Measurements from ENCODE around the gene PRPF6. TPM values are rescaled to one million over a fixed set of nuclear protein-coding genes. Genes with fewer than 3 reads are reported as not detected.

PRPF6 gene
- polyA plus RNA-seq, 6 donors from 2014 or later = 46.4 to 83.8 (median 66.9) TPM

DNA sequence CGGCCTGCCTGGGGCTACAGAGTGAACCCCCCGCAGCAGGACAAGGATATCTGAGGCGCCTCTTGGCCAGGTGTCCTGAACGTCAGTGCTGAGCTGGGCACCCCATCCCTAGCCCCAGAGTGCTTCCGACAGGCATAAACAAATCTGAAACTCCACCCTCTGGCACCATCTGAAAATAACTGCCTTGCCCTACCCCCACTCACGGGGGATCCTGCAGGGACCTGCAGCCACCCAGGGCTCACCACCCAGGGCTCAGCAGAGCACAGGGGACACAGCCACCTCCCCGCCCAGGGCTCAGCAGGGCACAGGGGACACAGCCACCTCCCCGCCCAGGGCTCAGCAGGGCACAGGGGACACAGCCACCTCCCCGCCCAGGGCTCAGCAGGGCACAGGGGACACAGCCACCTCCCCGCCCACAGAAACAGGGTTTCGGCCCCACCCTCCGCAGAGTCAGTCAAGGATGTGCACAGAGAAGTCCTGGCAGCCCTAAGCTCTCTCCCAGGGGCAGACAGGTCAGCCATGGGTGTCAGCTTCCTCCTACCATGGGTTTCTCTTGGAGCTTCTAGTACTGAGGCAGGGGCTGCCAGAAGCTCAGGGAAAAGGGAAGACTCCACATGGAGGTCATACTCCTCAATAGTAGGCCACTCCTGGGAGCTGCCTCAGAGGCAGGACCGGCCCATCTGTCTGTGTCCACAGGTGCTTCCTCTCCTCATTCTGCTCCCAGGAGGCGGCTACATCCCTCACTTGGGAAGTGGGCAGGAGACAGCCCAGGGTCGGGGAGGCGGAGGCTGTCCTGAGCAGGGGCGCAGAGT is 29.3 kb upstream of the PRPF6 start:
- Mint-ChIP-seq H3K4me1 (peaks cover 44 to 66% (median 60%) of the 10 kb centered on the region in 3 donors), H3K27me3 (no peaks in the 10 kb centered on the region), H3K27ac (peak overlapping the region in 1 of 6 donors; percentile 78), H3K9me3 (no peaks in the 10 kb centered on the region), H3K36me3 (no peaks in the 10 kb centered on the region), H3K4me3 (peak overlapping the region in 4 of 8 donors; percentile 7 to 74 (median 42))
- DNase-seq = no peak
- ATAC-seq (ENCODE audit: low read depth in 2 of 2) = no peak

DNA sequence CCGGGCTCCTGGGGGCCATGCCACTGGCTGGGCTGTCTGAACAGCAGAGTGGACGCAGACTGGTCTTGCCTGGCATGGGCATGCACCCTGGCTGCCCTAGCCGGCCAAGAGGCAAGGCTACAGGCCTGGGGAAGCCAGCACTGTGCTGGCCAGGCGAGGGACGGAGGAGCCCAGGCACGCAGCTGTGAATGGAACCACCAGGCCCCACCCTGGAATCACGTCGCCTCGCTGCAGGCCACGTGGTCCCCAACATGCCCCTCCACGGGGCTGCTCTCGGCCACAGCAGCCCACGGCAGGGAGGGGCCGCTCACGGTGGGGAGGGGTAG is 28.8 kb upstream of the PRPF6 start:
- no peaks in the 10 kb centered on the region for H3K36me3 Mint-ChIP-seq
- DNase-seq (no peak), ATAC-seq (ENCODE audit: low read depth in 2 of 2) (no peak)
- peaks cover 42 to 61% (median 58%) of the 10 kb centered on the region in 3 donors for H3K4me1 Mint-ChIP-seq
- H3K9me3 Mint-ChIP-seq = no peaks in the 10 kb centered on the region
- H3K27me3 Mint-ChIP-seq = no peaks in the 10 kb centered on the region
- H3K27ac Mint-ChIP-seq = peak overlapping the region in 1 of 6 donors; percentile 80
- peak overlapping the region in 1 of 8 donors; percentile 7 for H3K4me3 Mint-ChIP-seq

DNA sequence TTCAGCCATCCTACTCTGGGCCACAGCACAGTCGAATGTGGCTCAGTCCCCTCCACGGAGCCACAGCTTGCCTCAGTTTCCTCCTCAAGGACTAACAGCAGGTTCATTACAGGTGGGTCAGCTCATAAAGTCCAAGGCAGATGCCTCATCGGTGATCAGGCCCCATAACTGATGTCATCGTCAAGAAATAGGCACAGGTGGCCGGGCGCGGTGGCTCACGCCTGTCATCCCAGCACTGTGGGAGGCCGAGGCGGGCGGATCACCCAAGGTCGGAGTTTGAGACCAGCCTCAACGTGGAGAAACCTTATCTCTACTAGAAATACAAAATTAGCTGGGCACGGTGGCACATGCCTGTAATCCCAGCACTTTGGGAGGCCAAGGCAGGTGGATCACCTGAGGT is 28.2 kb upstream of the PRPF6 start:
- Mint-ChIP-seq H3K27ac (peak overlapping the region in 3 of 6 donors; percentile 24 to 80 (median 79)), H3K36me3 (no peaks in the 10 kb centered on the region), H3K4me3 (peak overlapping the region in 6 of 8 donors; percentile 32 to 85 (median 52)), H3K9me3 (no peaks in the 10 kb centered on the region), H3K27me3 (no peaks in the 10 kb centered on the region), H3K4me1 (peaks cover 38 to 57% (median 56%) of the 10 kb centered on the region in 3 donors)
- ATAC-seq (ENCODE audit: low read depth in 2 of 2) (no peak), DNase-seq (no peak)

DNA sequence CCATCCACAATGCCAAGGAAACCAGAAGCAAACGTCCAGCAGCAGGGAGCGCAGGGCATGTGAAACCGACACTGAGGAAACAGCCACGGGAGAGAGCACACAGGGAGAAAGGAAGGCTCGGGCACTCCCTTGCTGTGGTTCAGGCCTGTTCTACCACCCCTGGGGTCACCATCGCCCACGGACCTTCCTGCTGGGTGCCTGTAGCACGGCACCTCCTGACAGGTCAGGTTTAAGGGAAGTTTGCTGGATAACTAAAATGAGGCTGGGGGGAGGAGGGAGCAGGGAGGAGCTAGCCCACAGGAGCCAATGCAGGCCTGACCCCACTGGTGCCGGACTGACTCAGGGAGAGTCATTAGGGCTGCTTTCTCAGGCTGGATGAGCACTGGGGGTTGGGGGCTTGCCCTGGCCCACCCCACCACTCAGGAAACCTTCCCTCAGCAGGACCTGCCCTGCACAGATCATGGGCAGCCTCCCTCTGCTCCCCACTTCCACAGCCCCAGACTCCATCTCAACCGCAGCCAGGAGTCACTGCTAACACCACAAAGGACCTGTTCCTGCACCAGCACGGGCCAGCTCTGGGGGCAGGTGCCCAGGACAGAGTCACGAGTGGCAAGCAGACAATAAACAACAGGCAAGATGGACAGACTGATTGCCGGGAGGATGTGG is 27.0 kb upstream of the PRPF6 start:
- Mint-ChIP-seq H3K4me1 (peaks cover 27 to 49% (median 47%) of the 10 kb centered on the region in 3 donors), H3K9me3 (no peaks in the 10 kb centered on the region), H3K27ac (peak overlapping the region in 4 of 6 donors; percentile 72 to 93 (median 79)), H3K4me3 (peak overlapping the region; percentile 49 to 88 (median 78)), H3K36me3 (no peaks in the 10 kb centered on the region), H3K27me3 (no peaks in the 10 kb centered on the region)
- DNase-seq (no peak), ATAC-seq (ENCODE audit: low read depth in 2 of 2) (no peak)

DNA sequence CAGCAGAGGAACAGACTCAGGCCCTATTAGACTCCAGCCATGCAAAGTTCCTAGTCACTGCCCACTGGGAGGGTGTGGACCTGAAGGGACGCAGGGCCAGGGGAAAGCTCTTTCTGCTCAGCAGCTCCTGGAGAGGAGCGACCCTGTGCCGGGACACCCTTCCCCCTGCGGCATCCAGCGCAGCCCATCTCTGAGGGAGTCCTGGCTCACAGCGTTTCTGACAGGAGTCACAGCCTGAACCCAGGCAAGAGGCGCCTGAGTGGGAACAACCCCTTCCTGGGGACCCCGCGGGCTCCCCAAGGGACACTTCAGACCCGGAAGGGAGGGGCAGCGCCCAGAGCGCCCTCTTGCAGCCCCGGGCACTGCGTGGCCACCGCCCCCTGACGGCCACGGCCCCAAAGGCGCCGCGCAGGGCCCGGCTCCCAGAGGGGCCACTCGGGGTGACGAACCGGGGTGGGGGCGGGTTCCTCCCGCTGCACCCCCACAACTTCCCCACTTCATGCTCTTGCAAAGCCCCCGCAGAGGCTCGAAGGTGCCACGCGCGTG is 25.6 kb upstream of the PRPF6 start:
- H3K4me3 Mint-ChIP-seq = peak overlapping the region; percentile 78 to 93 (median 86)
- H3K36me3 Mint-ChIP-seq = no peaks in the 10 kb centered on the region
- peak overlapping the region in 4 of 6 donors; percentile 28 to 82 (median 71) for H3K27ac Mint-ChIP-seq
- H3K27me3 Mint-ChIP-seq = no peaks in the 10 kb centered on the region
- ATAC-seq (ENCODE audit: low read depth in 2 of 2) = peak; percentile 7 to 8
- peak; percentile 36 for DNase-seq
- peaks cover 23 to 39% (median 32%) of the 10 kb centered on the region in 3 donors for H3K4me1 Mint-ChIP-seq
- no peaks in the 10 kb centered on the region for H3K9me3 Mint-ChIP-seq

DNA sequence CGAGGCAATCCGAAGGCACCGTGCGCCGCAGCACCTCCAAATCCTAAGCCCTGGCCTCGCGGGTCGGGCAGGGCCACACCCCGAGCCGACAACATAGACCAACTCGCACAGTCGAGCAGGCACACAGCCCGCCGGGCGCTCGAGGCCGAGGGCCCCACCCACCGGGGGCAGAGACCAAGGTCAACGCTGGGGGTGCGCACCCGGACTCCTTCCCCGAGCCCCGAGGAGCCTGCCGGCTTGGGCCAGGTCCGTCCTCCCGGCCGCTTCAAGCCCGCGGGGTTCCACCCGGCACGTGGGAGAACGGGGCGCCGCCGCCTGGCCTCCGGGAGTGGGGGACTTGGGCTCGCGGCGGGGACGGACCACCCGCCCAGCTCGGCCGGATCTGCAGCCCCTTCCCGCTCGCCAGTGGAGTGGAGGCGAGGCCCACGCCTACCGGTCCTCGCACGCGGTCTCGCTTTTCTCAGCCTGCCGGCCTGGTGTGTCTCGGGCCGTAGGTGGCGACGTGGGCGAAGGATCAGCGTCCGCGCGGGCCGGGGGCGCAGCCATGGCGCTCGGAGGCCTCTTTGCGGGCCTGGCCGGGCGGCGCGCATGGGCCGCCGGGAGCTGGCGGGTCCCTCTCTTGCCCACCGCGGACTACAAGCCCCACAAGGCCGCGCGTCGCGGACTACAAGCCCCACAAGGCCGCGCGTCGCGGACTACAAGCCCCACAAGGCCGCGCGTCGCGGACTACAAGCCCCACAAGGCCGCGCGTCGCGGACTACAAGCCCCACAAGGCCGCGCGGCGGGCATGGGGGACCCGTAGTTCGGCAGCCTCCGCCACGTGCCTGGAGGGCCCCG is 24.9 kb upstream of the PRPF6 start, which contains the start of gene UCKL1:
TSS of gene UCKL1 (minus strand) at position 590 of the 837 bp plus-strand sequence. CDS start at position 546, 44 bp downstream.
- DNase-seq (peak; percentile 91), ATAC-seq (ENCODE audit: low read depth in 2 of 2) (peak; percentile 85)
- H3K4me3 Mint-ChIP-seq = peak within 1 kb of the TSS; percentile 78 to 93 (median 88)
- peaks cover 23 to 39% (median 30%) of the 10 kb centered on the region in 3 donors for H3K4me1 Mint-ChIP-seq
- no peaks in the 10 kb centered on the region for H3K9me3 Mint-ChIP-seq
- H3K27ac Mint-ChIP-seq = peak within 1 kb of the TSS in 5 of 6 donors; percentile 14 to 84 (median 72)
- H3K27me3 Mint-ChIP-seq = no peaks in the 10 kb centered on the region
- H3K36me3 Mint-ChIP-seq = no peaks in the 10 kb centered on the region

DNA sequence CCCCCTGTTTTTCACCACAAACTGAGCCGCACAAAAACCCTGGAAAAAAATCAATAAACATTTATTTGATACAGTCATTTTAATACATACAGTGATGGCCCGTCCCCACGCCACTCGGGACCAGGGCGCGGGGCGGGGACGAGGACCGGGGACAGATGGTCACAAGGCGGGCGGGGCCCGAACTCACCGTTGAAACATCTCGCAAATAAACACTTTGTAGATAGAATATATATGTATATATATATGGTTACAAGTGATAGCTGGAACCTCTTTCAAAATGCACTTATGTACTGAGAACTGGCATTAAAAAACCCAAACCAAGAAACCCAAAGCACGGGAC is 24.3 kb upstream of the PRPF6 start:
- H3K4me3 Mint-ChIP-seq = peak overlapping the region; percentile 78 to 93 (median 88)
- H3K27me3 Mint-ChIP-seq = no peaks in the 10 kb centered on the region
- H3K36me3 Mint-ChIP-seq = no peaks in the 10 kb centered on the region
- ATAC-seq (ENCODE audit: low read depth in 2 of 2) = peak; percentile 2 to 8
- no peak for DNase-seq
- peaks cover 23 to 37% (median 30%) of the 10 kb centered on the region in 3 donors for H3K4me1 Mint-ChIP-seq
- no peaks in the 10 kb centered on the region for H3K9me3 Mint-ChIP-seq
- H3K27ac Mint-ChIP-seq = peak overlapping the region in 4 of 6 donors; percentile 14 to 80 (median 68)

DNA sequence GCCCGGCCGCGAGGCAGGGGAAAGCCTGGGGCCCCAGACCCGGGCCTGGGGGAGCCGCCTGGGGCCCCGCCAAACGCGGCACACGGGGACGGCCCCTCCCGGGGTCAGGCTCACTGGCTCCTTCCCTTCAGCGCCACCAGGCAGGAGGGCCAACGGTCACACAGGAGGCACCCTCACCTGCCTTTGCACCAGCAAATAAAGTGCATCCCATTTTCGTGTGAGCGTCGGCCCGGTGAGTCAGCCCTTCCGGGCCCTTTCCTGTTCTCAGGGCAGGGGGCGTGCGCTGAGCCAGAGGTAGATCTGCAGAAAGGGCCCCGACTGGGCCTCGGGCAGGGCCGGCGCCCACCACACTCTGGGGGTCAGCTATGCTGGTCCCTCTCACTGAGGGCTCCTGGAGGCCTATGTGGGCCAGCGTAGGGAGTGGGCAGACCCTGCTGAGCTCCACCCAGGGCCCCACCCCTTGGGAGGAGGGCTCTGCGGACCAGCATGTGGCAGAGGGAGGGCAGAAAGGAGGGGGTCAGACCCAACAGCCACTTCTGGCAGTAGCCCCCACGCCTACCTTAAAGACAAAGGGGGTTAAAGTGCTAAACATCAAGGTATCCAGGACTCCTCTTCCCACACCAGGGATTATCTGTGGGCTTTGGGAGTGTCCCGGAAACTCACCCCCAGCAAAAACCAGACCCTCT is 23.8 kb upstream of the PRPF6 start:
- Mint-ChIP-seq H3K27ac (peak overlapping the region in 2 of 6 donors; percentile 65 to 72), H3K36me3 (no peaks in the 10 kb centered on the region), H3K4me3 (peak overlapping the region; percentile 56 to 92 (median 82)), H3K9me3 (no peaks in the 10 kb centered on the region), H3K27me3 (no peaks in the 10 kb centered on the region), H3K4me1 (peaks cover 23 to 33% (median 26%) of the 10 kb centered on the region in 3 donors)
- peak; percentile 4 to 9 for ATAC-seq (ENCODE audit: low read depth in 2 of 2)
- peak; percentile 29 for DNase-seq

DNA sequence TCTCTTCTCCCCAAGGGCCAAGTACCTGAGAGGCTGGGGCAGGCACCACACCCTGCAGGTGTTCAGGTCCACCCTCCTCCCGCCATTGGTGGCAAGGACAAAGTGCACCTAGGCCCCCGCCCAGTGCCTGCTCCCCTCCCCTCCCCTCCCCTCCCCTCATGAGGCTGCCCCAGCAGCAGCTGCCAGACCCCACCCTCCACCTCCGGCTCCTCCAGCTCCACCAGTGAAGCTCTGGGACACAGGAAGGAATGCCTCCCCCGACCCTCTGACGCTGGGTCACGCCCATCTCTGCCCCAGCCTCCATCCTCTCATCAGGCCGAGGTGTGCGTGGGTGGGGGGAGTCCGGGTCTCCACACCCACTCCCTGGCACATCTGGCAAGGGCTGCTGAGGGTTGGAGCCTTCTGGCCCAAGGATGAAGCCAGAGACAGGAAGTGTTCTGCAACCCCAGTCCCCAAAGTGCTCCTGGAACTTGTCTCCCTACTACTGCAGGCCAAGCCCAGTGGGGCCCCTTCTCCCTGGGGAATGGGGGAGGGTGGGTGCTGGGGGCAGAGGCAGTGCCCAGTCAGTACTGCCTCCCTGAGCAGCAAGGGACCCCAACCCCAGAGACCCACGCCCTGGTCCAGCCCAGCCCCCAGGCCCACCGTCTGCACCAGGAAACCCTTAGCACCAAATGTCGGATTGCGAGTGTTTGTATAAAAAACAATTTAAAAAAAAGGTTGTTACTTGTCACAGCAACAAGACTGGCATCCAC is 23.1 kb upstream of the PRPF6 start:
- DNase-seq (no peak), ATAC-seq (ENCODE audit: low read depth in 2 of 2) (no peak)
- H3K4me1 Mint-ChIP-seq = peaks cover 20 to 28% (median 26%) of the 10 kb centered on the region in 3 donors
- H3K4me3 Mint-ChIP-seq = peak overlapping the region in 6 of 8 donors; percentile 35 to 85 (median 62)
- H3K9me3 Mint-ChIP-seq = no peaks in the 10 kb centered on the region
- H3K27ac Mint-ChIP-seq = peak overlapping the region in 1 of 6 donors; percentile 26
- H3K36me3 Mint-ChIP-seq = no peaks in the 10 kb centered on the region
- H3K27me3 Mint-ChIP-seq = no peaks in the 10 kb centered on the region

DNA sequence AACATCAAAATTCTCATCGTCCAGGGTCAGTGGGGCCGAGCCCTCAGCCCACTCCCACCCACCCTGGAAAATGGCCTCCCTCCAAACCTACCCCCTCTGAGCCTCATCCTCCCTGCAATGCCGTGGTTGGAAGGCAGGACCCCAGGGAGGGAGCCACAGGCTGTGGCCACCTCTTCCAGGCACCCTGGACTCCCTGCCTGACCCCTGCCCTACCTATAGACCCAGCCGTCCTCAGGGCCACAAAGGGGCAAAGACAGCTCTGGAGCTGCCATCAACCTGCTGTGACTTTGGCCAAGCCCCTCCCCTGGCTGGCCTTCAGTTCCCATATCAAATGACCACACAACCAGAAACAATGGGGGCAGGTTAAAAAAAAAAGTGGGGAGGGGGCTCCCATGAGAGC is 22.5 kb upstream of the PRPF6 start:
- peak overlapping the region in 3 of 8 donors; percentile 32 to 85 (median 35) for H3K4me3 Mint-ChIP-seq
- no peaks in the 10 kb centered on the region for H3K36me3 Mint-ChIP-seq
- ATAC-seq (ENCODE audit: low read depth in 2 of 2) = no peak
- H3K27me3 Mint-ChIP-seq = no peaks in the 10 kb centered on the region
- peaks cover 17 to 23% (median 21%) of the 10 kb centered on the region in 3 donors for H3K4me1 Mint-ChIP-seq
- H3K27ac Mint-ChIP-seq = peak overlapping the region in 1 of 6 donors; percentile 70
- DNase-seq = no peak
- no peaks in the 10 kb centered on the region for H3K9me3 Mint-ChIP-seq

DNA sequence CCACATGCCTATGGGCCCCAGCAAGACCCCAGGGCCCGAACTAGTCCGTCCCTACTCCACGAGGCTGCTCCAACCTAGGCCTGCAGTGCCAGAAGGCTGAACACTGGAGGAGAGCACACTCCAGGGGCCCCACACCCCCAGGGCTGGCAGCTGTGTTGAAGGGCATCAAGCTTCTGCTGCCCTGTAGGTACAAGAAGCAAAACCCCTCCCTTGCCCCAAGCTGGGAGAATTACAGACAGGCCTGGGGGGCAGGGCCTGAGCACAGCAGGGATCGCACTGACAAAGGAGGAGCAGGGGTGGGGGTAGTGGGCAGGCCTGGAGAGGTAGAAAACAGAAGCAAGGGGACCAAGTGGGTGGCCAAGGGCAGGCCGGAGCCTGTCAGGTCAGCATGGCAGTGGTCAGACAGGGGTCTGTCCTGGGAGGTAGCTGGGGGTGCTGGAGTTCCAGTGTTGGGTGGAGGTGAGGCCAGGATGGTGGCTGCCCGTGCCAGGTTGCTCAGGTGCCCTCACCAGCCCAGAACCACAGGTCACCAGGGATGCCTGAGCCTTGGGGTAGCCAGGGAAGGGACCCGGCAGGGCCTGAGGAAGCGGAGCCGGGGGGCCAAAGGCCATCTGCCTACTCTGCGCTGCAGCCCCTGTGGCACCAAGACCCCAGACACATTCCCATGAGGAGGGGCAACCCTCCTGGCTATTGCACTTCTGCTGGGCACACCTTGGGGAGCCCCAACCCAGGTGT is 21.8 kb upstream of the PRPF6 start:
- peaks cover 12 to 17% (median 14%) of the 10 kb centered on the region in 3 donors for H3K4me1 Mint-ChIP-seq
- peaks cover 0 to 2% (median 0%) of the 10 kb centered on the region in 7 donors for H3K9me3 Mint-ChIP-seq
- no peaks in the 10 kb centered on the region for H3K27me3 Mint-ChIP-seq
- no peaks in the 10 kb centered on the region for H3K36me3 Mint-ChIP-seq
- ATAC-seq (ENCODE audit: low read depth in 2 of 2) (no peak), DNase-seq (no peak)
- peak overlapping the region in 1 of 8 donors; percentile 23 for H3K4me3 Mint-ChIP-seq
- H3K27ac Mint-ChIP-seq = peak overlapping the region in 1 of 6 donors; percentile 69

Measured in naive B cell (primary cell).